Measurements from ENCODE around the gene RPUSD1.

DNA sequence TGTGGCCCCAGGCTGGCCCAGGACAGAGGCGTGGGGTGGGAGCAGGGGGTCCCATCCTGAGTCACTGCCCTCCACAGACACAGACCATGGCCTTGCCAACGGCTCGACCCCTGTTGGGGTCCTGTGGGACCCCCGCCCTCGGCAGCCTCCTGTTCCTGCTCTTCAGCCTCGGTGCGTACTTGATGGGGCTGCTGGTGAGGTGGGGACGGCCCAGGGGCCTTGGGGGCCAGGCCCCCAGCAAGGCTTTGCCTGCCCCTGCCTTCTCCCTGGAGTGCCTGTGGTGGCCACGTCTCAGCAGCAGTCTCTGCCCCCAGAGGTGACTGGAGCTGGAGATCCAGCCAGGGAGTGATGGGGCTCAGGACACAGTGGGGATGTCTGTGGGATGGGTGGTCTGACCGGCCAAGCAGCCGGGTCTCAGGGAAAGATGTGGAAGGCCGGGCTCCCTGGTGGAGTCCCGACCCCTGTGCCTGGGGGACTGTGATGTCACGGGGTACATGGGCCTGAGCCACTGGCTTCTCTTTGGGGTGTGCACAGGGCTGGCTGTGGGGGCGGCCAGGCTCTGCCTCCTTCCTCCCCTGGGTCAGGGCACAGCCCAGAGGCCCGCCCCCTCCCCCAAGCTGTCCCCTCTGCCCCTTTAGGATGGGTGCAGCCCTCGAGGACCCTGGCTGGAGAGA lies 25.4 kb downstream of the RPUSD1 start:
- TF ChIP-seq POLR2AphosphoS5 (IDR thresholded peaks at IDR 0.05) = no peak
- TF ChIP-seq, protein P1, sequence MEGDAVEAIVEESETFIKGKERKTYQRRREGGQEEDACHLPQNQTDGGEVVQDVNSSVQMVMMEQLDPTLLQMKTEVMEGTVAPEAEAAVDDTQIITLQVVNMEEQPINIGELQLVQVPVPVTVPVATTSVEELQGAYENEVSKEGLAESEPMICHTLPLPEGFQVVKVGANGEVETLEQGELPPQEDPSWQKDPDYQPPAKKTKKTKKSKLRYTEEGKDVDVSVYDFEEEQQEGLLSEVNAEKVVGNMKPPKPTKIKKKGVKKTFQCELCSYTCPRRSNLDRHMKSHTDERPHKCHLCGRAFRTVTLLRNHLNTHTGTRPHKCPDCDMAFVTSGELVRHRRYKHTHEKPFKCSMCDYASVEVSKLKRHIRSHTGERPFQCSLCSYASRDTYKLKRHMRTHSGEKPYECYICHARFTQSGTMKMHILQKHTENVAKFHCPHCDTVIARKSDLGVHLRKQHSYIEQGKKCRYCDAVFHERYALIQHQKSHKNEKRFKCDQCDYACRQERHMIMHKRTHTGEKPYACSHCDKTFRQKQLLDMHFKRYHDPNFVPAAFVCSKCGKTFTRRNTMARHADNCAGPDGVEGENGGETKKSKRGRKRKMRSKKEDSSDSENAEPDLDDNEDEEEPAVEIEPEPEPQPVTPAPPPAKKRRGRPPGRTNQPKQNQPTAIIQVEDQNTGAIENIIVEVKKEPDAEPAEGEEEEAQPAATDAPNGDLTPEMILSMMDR (IDR thresholded peaks at IDR 0.05) = no peak
- TF ChIP-seq POLR2A (IDR thresholded peaks at IDR 0.05) = no peak

All from upper lobe of left lung (tissue), 4 donors.